Bone marrow (tissue), 2 donors: Measurements from ENCODE around the gene SH2D1B.
A peak's percentile ranks its signal among the peaks of the same experiment; 100 is the strongest.
"Not testable (repeated sequence)": the region's sequence is repeated elsewhere in the genome, so short reads cannot be mapped to it uniquely, and the experiment has no call there.

ENCODE experiments used
- DNase-seq, 2 donors: peaks; one replicate each; lab custom pipeline; 2025; lab: John Stamatoyannopoulos, UW

SH2D1B gene, protein sequence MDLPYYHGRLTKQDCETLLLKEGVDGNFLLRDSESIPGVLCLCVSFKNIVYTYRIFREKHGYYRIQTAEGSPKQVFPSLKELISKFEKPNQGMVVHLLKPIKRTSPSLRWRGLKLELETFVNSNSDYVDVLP

DNA sequence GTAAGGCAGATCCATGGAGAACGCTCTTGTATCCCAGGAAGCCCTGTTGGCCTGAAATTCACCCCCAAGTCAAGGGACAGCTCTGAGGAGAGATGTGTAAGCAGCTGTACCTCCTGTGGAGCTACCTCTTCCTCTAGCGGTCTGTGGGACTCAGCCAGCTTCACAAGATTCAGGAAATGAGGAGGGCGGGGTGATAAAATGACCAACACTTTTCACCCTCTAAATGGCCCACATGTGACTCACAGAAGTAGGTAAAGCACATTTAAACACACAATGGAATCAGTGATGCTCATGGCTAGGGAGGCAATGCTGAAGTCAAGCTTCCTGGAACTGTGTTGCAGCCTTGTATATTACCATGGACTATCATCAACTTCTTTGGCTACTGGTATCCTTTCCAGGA is at the start of gene SH2D1B:
TSS of gene SH2D1B (minus strand) at position 135 of the 400 bp plus-strand sequence. CDS start at position 15, 120 bp downstream.
- DNase-seq = no peak

DNA sequence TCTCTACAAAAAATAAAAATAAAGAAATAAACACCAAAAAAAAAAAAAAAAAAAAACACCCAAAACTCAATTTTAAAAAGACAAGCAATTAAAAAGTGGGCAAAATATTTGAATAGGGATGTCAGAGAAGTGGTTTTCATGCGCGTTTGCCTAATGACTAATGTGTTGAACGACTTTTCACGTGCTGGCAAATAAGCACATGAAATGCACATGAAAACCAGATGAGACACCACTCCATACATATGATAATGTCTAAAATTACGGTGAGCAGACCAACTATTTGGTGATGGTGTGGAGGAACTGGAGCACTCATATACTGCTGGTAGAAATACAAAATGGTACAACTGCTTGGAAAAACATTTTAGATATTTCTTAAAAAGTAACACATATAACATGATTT is 46.3 kb upstream of the SH2D1B start:
- DNase-seq = no peak

DNA sequence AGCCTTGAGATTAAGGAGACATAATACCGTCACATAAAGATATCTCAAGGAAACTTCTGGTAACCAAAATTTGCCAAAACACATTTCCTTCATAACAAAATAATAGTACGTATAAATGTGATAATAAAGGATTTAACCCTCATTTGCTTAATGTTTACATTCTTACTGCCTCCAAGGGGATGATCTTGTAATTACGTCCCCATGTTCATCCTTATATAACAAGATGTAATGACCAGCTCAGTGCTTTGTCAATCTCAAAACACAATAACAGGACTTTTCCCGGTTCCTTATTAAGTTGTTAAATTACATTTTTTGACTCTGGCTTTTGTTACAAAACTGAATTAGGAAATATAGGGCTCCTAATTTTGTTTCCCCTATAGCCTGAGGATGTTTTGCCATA is 44.4 kb upstream of the SH2D1B start:
- DNase-seq = no peak

DNA sequence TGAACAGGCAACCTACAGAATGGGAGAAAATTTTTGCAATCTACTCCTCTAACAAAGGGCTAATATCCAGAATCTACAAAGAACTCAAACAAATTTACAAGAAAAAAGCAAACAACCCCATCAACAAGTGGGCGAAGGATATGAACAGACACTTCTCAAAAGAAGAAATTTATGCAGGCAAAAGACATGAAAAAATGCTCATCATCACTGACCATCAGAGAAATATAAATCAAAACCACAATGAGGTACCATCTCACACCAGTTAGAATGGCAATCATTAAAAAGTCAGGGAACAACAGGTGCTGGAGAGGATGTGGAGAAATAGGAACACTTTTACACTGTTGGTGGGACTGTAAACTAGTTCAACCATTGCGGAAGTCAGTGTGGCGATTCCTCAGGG is 42.4 kb upstream of the SH2D1B start:
- not testable (repeated sequence) for DNase-seq

DNA sequence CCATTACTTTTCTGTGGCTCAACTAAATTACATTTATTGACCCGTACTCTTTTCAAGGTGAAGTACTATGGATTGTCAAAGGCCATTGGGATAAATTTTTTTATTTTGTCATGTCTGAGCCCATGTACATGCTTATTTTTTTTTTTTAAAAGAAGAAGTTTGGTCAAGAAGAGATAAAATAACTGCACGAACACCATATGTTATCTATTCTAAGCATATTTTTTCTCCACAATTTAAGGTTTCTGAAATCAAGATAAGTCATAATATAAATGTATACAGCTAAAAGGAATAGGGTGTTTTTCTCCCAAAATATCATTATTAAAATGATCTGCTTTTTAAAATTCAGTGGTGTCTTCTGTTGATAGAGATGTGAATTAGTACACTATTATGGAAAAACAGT is 35.0 kb upstream of the SH2D1B start:
- no peak for DNase-seq

DNA sequence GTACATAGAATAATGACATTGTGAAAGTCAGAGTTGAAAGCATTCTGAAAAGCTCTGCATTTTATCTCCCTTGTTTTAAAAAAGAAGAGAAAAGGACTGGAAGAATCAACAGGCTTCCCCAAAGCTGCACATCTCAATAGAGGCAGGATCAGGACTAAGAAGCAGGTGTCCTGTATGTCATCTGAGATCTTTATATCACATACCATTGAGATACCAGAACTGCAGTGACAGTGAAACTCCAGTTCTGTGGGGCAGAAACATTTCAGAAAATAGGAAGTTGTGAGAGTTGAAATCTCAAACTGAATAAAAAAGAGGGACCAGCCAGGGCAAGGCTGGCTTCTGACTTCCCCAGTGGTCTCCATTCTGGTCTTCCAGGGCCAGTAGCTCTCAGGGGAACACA is 33.0 kb upstream of the SH2D1B start:
- DNase-seq = no peak

DNA sequence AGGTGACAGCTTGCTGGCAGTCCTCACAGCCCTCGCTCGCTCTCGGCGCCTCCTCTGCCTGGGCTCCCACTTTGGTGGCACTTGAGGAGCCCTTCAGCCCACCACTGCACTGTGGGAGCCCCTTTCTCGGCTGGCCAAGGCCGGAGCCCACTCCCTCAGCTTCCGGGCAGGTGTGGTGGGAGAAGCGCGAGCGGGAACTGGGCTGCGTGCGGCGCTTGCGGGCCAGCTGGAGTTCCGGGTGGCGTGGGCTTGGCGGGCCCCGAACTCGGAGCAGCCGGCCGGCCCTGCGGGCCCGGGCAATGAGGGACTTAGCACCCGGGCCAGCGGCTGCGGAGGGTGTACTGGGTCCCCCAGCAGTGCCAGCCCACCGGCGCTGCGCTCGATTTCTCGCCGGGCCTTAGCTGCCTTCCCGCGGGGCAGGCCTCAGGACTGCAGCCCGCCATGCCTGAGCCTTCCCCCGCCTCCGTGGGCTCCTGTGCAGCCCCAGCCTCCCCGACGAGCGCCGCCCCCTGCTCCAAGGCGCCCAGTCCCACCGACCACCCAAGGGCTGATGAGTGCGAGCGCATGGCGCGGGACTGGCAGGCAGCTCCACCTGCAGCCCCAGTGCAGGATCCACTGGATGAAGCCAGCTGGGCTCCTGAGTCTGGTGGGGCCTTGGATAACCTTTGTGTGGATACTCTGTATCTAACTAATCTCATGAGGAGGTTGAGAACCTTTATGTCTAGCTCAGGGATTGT is 21.2 kb upstream of the SH2D1B start:
- not testable (repeated sequence) for DNase-seq

DNA sequence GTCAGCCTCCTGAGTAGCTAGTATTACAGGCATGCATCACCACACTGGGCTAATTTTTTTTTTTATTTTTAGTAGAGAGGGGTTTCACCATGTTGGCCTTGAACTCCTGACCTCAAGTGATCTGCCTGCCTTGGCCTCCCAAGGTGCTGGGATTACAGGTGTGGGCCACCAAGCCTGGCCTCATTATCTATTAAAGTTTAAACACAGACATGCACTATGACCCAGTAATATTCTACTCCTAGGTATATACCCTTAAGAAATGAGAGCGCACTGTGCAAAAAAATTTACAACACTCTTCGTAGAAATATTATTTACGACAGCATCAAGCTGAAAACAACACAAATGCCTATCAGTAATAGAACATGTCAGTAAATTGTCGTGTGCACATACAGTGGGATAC is 18.6 kb upstream of the SH2D1B start:
- no peak for DNase-seq

DNA sequence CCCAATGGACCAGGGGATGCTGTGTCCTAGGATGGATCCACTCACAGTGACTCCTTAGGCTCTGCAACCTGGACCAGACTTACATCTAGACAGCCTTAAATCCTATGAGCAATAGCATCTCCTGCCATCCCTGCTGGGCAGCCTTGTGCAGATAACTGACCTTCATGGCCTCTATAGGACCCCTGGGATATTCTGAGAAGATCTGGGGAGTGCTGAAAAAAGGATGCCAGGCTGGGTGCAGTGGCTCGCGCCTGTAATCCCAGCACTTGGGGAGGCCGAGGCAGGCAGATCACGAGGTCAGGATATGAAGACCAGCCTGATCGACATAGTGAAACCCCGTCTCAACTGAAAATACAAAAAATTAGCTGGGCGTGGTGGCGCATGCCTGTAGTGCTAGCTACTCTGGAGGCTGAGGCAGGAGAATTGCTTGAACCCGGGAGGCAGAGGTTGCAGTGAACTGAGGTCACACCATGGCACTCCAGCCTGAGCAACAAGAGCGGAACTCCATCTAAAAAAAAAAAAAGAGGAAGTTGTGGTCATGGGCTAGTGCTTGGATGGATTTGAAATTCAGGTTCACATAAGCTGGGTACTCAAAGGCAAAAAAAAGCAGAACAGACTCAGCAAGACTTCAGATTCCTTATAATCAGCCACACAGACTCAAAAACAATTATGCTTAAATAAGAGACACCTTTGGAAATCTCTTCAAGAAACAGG is 10.9 kb upstream of the SH2D1B start:
- peak; percentile 4 to 76 for DNase-seq

DNA sequence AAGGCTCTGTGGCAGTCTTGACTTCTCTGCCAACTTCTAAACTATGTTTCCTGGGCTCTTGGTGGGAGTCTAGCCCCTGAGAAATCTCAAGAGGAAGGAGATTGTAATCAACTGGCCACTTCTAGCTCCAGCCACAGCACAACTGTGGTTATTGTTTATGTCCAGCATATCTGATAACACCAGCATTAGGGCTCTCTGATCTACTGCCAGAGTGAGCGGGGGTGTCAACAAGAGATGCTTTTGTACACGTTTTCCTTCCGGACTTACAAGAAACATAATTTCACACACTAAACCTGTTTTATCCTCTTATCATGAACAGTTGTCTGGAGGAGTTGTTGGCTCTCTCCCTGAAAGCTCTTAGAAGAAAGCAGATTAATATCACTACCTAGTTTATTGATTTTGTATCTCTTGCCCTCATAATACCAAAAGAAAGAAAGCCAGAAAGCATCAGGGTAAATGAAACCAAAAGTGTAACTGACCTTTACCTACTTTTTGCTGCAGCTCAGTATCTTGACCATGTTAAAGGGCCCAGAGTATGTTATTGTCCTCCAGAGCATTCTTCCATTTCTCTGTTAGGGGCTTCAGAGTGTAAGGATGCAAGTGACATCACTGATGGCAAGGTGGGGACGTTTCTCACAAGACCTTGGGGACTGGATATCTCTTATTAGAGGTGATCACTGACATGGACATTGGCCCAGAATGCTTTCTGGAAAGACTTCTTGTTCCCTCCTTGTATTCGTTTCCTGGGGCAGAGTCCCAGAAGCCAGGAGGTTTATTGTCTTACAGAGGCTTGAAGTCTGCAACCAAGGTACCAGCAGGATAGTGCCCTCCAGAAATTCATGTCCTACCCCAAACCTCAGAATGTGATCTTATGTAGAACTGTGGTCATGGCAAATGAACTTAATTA is 9.6 kb upstream of the SH2D1B start:
- no peak for DNase-seq

DNA sequence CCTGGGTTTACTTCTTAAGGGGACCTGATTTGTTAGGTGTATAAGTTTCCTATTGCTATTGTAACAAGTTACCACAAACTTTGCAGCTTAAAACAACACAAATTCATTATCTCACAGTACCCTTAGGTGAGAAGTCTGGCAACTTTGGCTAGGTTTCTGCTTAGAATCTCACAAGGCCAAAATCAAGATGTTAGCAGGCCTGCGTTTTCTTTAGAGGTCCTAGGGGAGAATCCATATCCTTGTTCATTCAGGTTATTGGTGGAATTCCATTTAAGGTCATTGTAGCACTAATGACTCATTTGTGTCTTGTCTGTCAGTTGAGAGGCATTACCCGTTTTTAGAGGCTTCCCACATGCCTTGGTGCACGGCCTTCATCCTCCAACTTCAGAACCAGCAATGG is 8.2 kb upstream of the SH2D1B start:
- no peak for DNase-seq

DNA sequence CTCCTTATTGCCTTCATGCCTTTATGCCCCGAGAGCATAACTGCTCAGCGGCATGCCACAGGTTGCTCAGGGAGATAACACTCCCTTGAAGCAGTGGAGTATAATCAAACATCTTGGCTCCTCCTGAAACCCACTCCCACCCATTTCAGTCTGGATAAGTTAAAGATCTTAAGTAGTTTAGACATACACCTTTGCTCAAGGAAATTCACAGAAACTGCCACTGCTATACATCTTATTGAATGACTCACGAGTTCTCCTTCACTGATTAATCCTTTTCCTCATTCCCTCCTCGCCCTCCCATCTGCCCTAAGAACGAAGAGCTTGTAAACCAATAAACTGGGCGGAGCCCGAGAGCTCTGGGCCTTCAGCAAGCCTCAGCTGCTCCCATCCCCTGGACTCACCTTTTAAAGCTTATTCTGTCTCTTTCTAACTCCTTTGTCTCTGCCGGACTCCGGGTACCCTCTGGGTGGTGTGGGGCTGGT is 7.6 kb upstream of the SH2D1B start:
- DNase-seq = not testable (repeated sequence)

DNA sequence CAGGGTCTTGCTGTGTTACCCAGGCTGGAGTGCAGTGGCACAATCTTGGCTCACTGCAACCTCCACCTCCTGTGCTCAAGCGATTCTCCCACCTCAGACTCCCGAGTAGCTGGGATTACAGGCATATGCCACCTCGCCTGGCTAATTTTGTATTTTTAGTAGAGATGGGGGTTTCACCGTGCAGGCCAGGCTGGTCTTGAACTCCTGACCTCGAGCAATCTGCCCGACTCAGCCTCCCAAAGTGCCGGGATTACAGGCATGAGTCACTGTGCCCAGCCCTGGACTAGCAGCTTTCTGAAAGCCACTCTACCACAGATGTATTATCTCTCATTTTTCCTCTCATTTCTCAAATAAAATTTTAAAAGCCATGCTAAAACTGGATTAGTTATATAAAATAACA is 6.6 kb upstream of the SH2D1B start:
- DNase-seq = not testable (repeated sequence)

DNA sequence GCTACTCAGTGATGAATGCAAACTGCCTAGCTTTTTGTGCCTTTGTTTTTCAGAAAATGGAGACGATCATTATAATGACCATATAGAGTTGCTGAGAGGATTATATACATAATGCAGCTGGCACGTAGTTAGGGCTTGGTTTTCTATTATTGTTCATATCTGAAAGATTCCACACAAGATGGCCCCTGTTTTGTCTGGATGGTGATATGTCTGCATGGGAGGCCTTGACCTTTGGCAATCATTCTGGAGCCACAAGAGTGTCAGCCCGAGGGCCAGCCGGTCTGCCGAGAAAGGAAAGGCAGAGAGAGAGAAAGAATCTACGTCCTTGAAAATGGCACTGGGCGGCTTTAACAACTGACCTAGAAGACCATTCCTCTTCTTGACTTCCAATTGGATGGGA is 5.7 kb upstream of the SH2D1B start:
- no peak for DNase-seq

DNA sequence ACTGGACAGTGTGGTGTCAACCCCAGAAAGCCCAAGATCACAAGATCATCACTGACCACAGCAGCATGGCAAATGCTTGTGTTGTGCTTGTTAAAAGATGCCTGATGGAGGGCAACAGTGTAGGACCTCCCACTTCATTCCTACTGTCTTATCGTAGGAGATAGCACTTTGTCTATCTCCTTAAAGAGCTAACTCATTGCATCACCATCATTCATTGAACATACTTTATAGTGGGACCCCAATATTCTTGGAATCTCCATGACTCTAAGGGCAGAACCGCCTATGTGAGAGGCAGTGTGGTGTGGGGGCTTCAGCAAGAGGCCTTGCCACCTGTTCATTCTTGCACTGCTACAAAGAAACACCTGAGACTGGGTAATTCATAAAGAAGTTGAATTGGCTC is 5.0 kb upstream of the SH2D1B start:
- no peak for DNase-seq

DNA sequence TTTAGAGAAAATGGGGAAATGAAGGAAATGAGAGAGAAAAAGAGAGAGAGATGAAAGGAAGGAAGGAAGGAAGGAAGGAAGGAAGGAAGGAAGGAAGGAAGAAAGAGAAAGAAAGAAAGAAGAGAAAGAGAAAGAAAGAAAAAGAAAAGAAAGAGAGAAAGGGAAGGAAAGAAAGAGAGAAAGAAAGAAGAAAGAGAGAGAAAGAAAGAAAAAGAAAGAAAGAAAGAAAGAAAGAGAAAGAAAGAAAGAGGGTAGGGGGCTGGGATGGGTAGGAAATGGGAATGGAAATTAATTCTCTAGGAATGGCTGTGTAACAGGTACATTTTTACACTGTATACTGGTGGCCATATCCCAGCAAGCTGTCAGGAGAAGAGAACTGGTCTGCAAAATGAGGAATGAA is 4.3 kb upstream of the SH2D1B start:
- no peak for DNase-seq

DNA sequence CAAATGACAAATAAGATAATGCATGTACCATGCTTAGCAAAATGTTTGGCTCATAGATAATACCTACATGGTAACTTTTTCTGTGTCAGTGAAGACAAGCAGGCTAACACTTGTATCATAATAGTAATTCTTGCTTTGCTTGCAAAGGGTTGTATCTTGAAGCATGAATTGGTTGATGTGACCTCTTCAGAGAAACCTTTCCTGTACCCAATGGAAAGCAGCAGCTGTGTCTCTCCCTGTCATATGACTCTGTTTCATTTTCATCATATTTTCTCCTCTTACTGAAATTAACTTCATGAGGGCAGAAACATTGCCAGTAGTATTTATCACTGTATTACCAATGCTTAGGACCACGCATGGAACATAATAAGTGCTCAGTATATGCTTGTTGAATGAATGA is 4.4 kb downstream of the SH2D1B start:
- no peak for DNase-seq

DNA sequence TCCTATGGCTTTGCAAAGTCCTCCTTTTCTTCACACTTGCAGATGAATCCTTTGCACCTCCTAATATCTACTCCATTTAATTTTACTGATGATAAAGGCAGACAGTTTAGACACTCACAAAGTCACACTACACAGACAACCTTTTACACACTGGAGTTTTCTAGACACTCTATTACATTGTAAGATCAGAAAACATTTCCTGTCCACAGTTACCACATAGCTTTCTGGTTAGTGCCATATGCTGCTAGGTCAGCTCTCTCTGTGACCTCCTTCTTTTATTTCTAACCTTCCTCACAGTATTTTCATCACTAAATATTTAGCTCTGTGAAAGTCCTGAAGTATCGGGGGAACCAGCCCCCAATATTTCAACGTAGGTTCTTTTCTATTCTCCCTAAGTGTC is 5.1 kb downstream of the SH2D1B start:
- no peak for DNase-seq

DNA sequence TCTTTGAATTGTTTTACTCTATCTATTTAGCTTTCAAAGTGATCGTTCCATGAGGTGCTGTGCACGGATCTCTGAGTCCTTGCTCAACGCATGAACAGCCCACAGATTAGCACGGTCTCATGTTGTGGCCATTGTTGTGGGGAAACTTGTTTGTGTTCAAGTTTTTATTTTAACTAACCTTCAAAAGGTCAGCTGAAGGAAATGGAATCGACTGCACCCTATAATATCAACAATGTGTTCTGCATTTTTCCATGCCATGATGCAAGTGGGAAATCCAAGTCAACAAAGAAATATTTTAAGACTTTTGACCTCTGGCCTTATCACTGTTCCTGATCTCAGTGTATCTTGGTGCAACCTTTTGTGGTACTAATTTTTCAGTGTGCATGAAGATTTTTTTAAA is 6.1 kb downstream of the SH2D1B start:
- DNase-seq = no peak

DNA sequence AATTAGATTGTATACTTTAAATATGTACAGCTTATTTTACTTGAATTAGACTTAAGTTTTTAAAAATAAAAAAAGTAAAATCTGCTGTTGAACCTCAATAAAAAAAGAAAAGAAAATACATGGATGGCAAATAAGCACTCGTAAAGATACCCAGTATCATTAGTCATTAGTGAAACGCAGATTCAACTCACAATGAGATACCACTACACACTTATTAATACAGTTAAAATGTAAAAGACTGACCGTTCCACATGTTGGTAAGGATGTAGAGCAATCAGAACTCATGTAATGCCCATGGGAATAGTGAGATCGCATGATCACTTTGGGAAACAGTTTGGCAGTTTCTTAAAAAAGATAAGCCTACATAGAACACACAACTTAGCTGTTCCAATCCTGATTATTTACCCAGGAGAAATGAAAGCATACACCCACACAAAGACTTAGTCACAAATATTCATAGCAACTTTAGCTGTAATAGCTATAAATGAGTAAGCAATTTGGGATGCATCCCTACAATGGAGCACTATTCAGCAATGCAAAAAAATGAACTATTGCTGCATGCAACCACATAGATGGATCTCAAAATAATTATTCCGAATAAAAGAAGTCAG is 7.3 kb downstream of the SH2D1B start:
- DNase-seq = no peak

DNA sequence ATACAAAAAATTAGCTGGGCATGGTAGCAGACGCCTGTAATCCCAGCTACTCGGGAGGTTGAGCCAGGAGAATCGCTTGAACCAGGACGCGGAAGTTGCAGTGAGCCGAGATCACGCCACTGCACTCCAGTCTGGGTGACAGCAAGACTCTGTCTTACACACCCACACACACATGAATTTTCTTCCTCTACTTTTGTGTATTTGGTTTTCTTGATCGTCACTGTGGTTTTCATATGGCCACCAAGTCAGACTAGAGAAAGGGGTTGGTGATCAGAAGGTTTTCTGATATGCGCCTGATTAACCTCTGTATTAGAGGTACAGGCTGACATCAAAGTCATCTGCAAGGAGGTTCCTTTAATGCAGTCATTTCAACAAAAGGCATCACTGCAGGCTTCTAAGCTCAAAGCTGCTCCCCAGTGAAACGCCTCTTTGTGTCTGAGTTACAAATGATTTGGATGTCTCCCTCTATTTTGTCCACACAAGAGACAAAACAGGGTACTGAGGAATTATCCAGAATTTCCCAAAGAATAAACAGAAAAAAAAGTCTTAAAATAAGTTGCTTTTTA is 11.1 kb downstream of the SH2D1B start:
- no peak for DNase-seq
